ENCODE measurements around the gene COP1. TPM values are rescaled to one million over a fixed set of nuclear protein-coding genes. Genes with fewer than 3 reads are reported as not detected.

Gene COP1
- total and polyA plus RNA-seq, 2 of the 8 experiments (the other 6 are each of a cell fraction or from before 2014, with no cell fraction given), result 26.2 to 44.9 TPM

GRCh38 chr1:176206006-176206960 lies 803 bp downstream of the COP1 start (continued):
- peak; percentile 88 for TF ChIP-seq KDM4A (IDR thresholded peaks at IDR 0.05; ENCODE audit: low read depth, low read length, severe bottlenecking)
- TF ChIP-seq SP2 (IDR thresholded peaks at IDR 0.05; ENCODE audit: low read length), result no peak
- TF ChIP-seq TEAD4 (IDR thresholded peaks at IDR 0.05; ENCODE audit: low read depth, low read length), result peak; percentile 49; the same call in 1 of the 2 replicates
- no peak for TF ChIP-seq POU5F1 (IDR thresholded peaks at IDR 0.05; ENCODE audit: low read depth, low read length)
- TF ChIP-seq JUND (IDR thresholded peaks at IDR 0.05; ENCODE audit: low read length), result no peak
- TF ChIP-seq ASH2L (IDR thresholded peaks at IDR 0.05; ENCODE audit: low read length), result no peak
- no peak for TF ChIP-seq SAP30 (IDR thresholded peaks at IDR 0.05; ENCODE audit: insufficient read depth, insufficient replicate concordance, low read length)
- TF ChIP-seq POLR2A (IDR thresholded peaks at IDR 0.05; ENCODE audit: control extremely low read depth in 1 of 2, low read depth in 2 of 2, low read length in 2 of 2), result peak in 1 of 2 experiments; percentile 39
- no peak for TF ChIP-seq BACH1 (IDR thresholded peaks at IDR 0.05; ENCODE audit: low read length)
